ENCODE measurements around the gene TUSC2. TPM values are rescaled to one million over a fixed set of nuclear protein-coding genes. Genes with fewer than 3 reads are reported as not detected.

The TUSC2 gene
- total RNA-seq, 1 experiment from 2014 or later = 35.3 TPM

DNA sequence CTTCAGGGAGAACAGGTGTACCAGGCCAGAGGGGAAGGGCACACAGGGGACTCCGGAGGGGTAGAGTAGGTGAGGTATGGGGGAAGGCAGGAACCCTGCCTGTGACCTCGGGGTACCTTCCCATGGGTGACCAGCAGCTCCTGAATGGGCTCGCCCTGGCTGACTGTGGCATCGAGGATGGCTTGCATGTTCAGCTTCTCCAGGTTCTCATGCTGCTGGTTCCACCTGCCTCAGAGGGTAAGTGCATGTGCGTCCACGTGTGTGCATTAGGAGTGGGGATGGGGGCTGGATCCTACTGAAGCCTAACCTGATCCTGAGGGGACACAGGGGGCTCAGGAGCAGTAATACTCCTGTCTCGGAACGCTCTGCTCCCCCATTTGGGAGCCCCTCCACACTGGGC lies 17.0 kb upstream of the TUSC2 start:
- Histone ChIP-seq H3K27me3 (ENCODE audit: control insufficient read depth, insufficient read depth, low read length) (no peaks in the 10 kb centered on the region), H3K4me1 (ENCODE audit: control insufficient read depth, insufficient read depth, low read length) (peaks cover 6% of the 10 kb centered on the region), H3K27ac (ENCODE audit: low read length) (peak overlapping the region; percentile 18; the same call in 1 of the 2 replicates), H3K9me3 (ENCODE audit: control insufficient read depth, insufficient read depth, low read depth, low read length) (no peaks in the 10 kb centered on the region), H3K36me3 (ENCODE audit: control insufficient read depth, insufficient read depth, low read length) (no peaks in the 10 kb centered on the region), H3K4me3 (ENCODE audit: low read depth in 2 of 2, low read length in 2 of 2) (peak overlapping the region; percentile 47 to 68)
- intact Hi-C loops (cut with micrococcal nuclease; ENCODE audit: unreplicated experiment) (no loop called here), in situ Hi-C loops (cut with HindIII; ENCODE audit: low pct_unique_long_range_greater_than_20kb, low sequenced_read_pairs) (no loop called here)
- no peak for DNase-seq (ENCODE audit: low read depth, low spot score)
- POLR2A ChIA-PET = interaction anchor here (0.6 to 0.8 kb wide), 2 partner anchors 9 to 17 kb away, joined by 4 to 14 read pairs; no protein-coding TSS in a partner anchor
- no peak for ATAC-seq
- CTCF ChIA-PET = no interaction called here
- TF ChIP-seq, protein P1, sequence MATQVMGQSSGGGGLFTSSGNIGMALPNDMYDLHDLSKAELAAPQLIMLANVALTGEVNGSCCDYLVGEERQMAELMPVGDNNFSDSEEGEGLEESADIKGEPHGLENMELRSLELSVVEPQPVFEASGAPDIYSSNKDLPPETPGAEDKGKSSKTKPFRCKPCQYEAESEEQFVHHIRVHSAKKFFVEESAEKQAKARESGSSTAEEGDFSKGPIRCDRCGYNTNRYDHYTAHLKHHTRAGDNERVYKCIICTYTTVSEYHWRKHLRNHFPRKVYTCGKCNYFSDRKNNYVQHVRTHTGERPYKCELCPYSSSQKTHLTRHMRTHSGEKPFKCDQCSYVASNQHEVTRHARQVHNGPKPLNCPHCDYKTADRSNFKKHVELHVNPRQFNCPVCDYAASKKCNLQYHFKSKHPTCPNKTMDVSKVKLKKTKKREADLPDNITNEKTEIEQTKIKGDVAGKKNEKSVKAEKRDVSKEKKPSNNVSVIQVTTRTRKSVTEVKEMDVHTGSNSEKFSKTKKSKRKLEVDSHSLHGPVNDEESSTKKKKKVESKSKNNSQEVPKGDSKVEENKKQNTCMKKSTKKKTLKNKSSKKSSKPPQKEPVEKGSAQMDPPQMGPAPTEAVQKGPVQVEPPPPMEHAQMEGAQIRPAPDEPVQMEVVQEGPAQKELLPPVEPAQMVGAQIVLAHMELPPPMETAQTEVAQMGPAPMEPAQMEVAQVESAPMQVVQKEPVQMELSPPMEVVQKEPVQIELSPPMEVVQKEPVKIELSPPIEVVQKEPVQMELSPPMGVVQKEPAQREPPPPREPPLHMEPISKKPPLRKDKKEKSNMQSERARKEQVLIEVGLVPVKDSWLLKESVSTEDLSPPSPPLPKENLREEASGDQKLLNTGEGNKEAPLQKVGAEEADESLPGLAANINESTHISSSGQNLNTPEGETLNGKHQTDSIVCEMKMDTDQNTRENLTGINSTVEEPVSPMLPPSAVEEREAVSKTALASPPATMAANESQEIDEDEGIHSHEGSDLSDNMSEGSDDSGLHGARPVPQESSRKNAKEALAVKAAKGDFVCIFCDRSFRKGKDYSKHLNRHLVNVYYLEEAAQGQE (IDR thresholded peaks at IDR 0.05; ENCODE audit: insufficient read depth in 1 of 2, low read depth in 2 of 2, low read length in 1 of 2) = no peak
- TF ChIP-seq POLR2AphosphoS5 (IDR thresholded peaks at IDR 0.05; ENCODE audit: low read depth, low read length) (no peak), TCF7L2 (IDR thresholded peaks at IDR 0.05; ENCODE audit: low read depth, low read length) (no peak), SIN3A (IDR thresholded peaks at IDR 0.05; ENCODE audit: borderline replicate concordance, insufficient read depth, low read depth, low read length) (no peak)
- TF ChIP-seq, protein P2, sequence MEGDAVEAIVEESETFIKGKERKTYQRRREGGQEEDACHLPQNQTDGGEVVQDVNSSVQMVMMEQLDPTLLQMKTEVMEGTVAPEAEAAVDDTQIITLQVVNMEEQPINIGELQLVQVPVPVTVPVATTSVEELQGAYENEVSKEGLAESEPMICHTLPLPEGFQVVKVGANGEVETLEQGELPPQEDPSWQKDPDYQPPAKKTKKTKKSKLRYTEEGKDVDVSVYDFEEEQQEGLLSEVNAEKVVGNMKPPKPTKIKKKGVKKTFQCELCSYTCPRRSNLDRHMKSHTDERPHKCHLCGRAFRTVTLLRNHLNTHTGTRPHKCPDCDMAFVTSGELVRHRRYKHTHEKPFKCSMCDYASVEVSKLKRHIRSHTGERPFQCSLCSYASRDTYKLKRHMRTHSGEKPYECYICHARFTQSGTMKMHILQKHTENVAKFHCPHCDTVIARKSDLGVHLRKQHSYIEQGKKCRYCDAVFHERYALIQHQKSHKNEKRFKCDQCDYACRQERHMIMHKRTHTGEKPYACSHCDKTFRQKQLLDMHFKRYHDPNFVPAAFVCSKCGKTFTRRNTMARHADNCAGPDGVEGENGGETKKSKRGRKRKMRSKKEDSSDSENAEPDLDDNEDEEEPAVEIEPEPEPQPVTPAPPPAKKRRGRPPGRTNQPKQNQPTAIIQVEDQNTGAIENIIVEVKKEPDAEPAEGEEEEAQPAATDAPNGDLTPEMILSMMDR (IDR thresholded peaks at IDR 0.05) = no peak
- BruUV-seq (replicated peaks) = no TSS peak

DNA sequence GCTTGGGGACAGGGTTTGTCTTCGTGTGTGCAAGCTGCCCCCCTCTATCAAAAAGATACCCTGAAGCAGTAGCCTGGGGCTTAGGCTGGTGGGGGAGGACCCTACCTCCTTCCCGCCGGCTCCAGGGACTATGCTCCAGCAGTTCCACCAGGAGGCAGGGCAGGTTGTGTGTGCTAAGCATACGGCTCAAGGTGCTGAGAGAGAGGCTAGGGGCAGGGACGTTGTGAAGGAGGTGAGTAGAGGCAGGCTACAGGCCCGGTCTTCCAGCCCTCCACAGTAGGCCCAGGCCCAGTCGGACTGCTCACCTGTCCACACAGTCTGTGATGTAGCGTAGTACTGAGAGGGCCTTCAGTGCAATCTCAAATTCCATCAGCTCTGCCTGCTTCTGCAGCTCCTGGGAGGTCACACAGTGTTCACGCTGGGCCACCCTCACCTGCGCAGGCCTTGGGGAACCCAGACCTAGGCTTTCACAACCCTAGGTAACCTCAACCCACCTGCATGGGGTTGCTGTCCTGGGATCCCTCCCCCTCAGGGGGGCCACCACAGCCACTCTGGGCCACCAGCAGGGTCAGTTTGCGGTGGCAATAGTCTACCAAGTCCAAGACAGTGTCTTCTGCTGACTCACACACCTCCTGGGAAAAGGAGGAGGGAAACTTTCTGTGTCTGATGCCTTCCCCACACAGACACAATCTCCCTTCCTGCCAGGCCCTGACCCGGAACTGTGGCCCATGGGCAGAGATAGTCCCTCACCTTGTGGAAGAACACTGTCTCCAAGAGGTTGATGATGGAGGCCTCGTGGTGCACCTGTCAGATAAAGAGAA lies 15.0 kb upstream of the TUSC2 start:
- no peaks in the 10 kb centered on the region for H3K36me3 ChIP-seq (ENCODE audit: control insufficient read depth, insufficient read depth, low read length)
- no peaks in the 10 kb centered on the region for H3K27me3 ChIP-seq (ENCODE audit: control insufficient read depth, insufficient read depth, low read length)
- H3K27ac ChIP-seq (ENCODE audit: low read length) = no peak overlapping the region
- DNase-seq (ENCODE audit: low read depth, low spot score) (no peak), ATAC-seq (no peak)
- H3K4me3 ChIP-seq (ENCODE audit: low read depth in 2 of 2, low read length in 2 of 2) = no peak overlapping the region
- H3K4me1 ChIP-seq (ENCODE audit: control insufficient read depth, insufficient read depth, low read length) = 0 out of 2 replicates have a peak, but pooled peaks cover 6% of the 10 kb centered on the region
- in situ Hi-C loops (cut with HindIII; ENCODE audit: low pct_unique_long_range_greater_than_20kb, low sequenced_read_pairs) (no loop called here), intact Hi-C loops (cut with micrococcal nuclease; ENCODE audit: unreplicated experiment) (no loop called here)
- H3K9me3 ChIP-seq (ENCODE audit: control insufficient read depth, insufficient read depth, low read depth, low read length) = no peaks in the 10 kb centered on the region
- no TSS peak for BruUV-seq (replicated peaks)
- ChIA-PET POLR2A (no interaction called here), CTCF (interaction anchor here (0.6 kb wide), 1 partner anchor 179 kb away, joined by 10 read pairs; no protein-coding TSS in a partner anchor)
- TF ChIP-seq, protein P1 (IDR thresholded peaks at IDR 0.05; ENCODE audit: insufficient read depth in 1 of 2, low read depth in 2 of 2, low read length in 1 of 2) = no peak
- TF ChIP-seq POLR2AphosphoS5 (IDR thresholded peaks at IDR 0.05; ENCODE audit: low read depth, low read length) (no peak), SIN3A (IDR thresholded peaks at IDR 0.05; ENCODE audit: borderline replicate concordance, insufficient read depth, low read depth, low read length) (no peak), TCF7L2 (IDR thresholded peaks at IDR 0.05; ENCODE audit: low read depth, low read length) (no peak)
- TF ChIP-seq, protein P2 (IDR thresholded peaks at IDR 0.05) = no peak

All from Panc1 (cell line).